ENCODE results near the gene RAB31. TPM values are rescaled to one million over a fixed set of nuclear protein-coding genes. Genes with fewer than 3 reads are reported as not detected.

RAB31 gene
- total RNA-seq, 4 donors from 2014 or later: 13.1 to 18.4 (median 16.9) TPM

DNA sequence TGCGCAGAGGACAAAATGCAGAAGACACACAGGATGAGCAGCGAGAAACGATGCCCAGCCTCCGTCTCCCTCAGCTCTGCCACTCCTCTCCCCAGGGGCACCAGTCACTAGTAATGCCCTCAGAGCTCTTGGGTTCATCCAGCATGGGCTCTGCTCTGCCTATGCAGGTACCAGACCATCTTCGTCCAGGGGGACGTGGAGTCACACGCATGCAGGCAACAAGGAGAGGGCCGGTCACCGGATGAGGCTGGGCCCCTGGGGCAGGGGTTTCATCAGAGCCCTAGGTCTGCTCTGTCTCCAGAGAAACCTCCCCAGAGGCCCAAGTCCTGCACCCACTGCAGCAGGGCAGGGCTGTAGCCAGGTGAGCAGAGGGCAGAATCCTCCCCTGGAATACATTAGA lies 23.9 kb downstream of the RAB31 start:
- H3K4me3 ChIP-seq: no peak overlapping the region
- DNase-seq: no peak
- WGBS, 2 donors (ENCODE audit: low coverage in 1 of 2): 71 to 80% methylated on average over 4 to 9 of the region's 9 CpGs
- H3K36me3 ChIP-seq: no peaks in the 10 kb centered on the region
- no peaks in the 10 kb centered on the region for H3K27me3 ChIP-seq
- H3K4me1 ChIP-seq: peaks cover 0 to 6% (median 4%) of the 10 kb centered on the region in 4 donors
- H3K27ac ChIP-seq: no peak overlapping the region
- intact Hi-C loops (cut with DNase I; ENCODE audit: low total_unique reads): no loop called here
- H3K9me3 ChIP-seq: no peaks in the 10 kb centered on the region
- TF ChIP-seq POLR2AphosphoS5 (IDR thresholded peaks at IDR 0.05): no peak
- no peak for TF ChIP-seq EP300 (IDR thresholded peaks at IDR 0.05; ENCODE audit: low read depth)
- TF ChIP-seq POLR2A (IDR thresholded peaks at IDR 0.05): no peak
- in situ Hi-C loops (cut with MboI; ENCODE audit: low pct_ligation_motif_present in 1 of 4, low pct_unique_long_range_greater_than_20kb in 1 of 4, low sequenced_read_pairs in 3 of 4): no loop called here

DNA sequence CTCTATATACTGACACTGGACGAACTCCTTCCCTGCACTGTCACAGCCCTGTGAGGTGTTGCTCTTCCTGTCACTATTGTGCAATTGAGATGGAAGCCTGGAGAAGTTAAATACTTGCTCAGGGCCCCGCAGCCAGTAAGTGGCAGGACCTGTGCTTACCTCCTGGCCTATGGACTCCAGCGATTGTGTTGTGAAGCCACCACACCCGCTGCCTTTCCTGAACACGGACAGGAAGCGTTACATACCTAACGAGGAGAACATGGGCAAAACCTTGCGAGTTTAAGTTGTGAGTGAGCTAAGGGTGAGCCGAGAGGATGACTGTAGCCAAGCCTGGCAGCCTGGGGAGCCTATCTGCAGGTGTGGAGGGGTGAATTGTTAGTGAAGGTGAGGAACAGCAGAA lies 26.1 kb downstream of the RAB31 start:
- H3K27me3 ChIP-seq: no peaks in the 10 kb centered on the region
- no peaks in the 10 kb centered on the region for H3K36me3 ChIP-seq
- intact Hi-C loops (cut with DNase I; ENCODE audit: low total_unique reads) (no loop called here), in situ Hi-C loops (cut with MboI; ENCODE audit: low pct_ligation_motif_present in 1 of 4, low pct_unique_long_range_greater_than_20kb in 1 of 4, low sequenced_read_pairs in 3 of 4) (no loop called here)
- H3K9me3 ChIP-seq: no peaks in the 10 kb centered on the region
- H3K27ac ChIP-seq: no peak overlapping the region
- TF ChIP-seq POLR2A (IDR thresholded peaks at IDR 0.05): no peak
- TF ChIP-seq EP300 (IDR thresholded peaks at IDR 0.05; ENCODE audit: low read depth): no peak
- TF ChIP-seq, protein P1, sequence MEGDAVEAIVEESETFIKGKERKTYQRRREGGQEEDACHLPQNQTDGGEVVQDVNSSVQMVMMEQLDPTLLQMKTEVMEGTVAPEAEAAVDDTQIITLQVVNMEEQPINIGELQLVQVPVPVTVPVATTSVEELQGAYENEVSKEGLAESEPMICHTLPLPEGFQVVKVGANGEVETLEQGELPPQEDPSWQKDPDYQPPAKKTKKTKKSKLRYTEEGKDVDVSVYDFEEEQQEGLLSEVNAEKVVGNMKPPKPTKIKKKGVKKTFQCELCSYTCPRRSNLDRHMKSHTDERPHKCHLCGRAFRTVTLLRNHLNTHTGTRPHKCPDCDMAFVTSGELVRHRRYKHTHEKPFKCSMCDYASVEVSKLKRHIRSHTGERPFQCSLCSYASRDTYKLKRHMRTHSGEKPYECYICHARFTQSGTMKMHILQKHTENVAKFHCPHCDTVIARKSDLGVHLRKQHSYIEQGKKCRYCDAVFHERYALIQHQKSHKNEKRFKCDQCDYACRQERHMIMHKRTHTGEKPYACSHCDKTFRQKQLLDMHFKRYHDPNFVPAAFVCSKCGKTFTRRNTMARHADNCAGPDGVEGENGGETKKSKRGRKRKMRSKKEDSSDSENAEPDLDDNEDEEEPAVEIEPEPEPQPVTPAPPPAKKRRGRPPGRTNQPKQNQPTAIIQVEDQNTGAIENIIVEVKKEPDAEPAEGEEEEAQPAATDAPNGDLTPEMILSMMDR (IDR thresholded peaks at IDR 0.05): no peak
- no peak for TF ChIP-seq POLR2AphosphoS5 (IDR thresholded peaks at IDR 0.05)
- 65% methylated on average over 9 of the region's 9 CpGs; no CpG with 5 or more reads in 1 of the 2 donors for WGBS, 2 donors (ENCODE audit: low coverage in 1 of 2)
- peak; percentile 45 for DNase-seq
- H3K4me1 ChIP-seq: peaks cover 4 to 15% (median 9%) of the 10 kb centered on the region in 4 donors
- H3K4me3 ChIP-seq: no peak overlapping the region

DNA sequence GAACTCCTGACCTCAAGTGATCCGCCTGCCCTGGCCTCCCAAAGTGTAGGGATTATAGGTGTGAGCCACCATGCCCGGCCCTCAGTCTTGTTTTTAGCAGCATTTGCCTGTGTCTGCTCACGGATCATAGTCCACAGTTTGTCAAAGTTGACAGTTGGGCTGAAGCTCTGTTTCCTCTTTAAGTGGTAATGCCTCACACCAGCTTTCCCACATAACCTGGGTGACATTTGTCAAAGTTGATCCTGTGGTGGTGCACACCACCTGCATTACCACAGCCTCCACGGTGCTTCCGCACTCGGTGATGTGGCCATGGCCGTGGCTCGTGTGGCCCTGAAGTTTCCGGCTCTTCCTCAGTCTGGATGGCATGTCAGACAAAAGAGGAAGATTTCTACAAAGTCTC lies 27.1 kb downstream of the RAB31 start:
- H3K9me3 ChIP-seq: no peaks in the 10 kb centered on the region
- no peak overlapping the region for H3K27ac ChIP-seq
- no peak overlapping the region for H3K4me3 ChIP-seq
- in situ Hi-C loops (cut with MboI; ENCODE audit: low pct_ligation_motif_present in 1 of 4, low pct_unique_long_range_greater_than_20kb in 1 of 4, low sequenced_read_pairs in 3 of 4) (no loop called here), intact Hi-C loops (cut with DNase I; ENCODE audit: low total_unique reads) (no loop called here)
- no peak for DNase-seq
- TF ChIP-seq POLR2AphosphoS5 (IDR thresholded peaks at IDR 0.05) (no peak), POLR2A (IDR thresholded peaks at IDR 0.05) (no peak), EP300 (IDR thresholded peaks at IDR 0.05; ENCODE audit: low read depth) (no peak)
- TF ChIP-seq, protein P1 (IDR thresholded peaks at IDR 0.05): no peak
- H3K27me3 ChIP-seq: no peaks in the 10 kb centered on the region
- WGBS, 2 donors (ENCODE audit: low coverage in 1 of 2): 93 to 100% methylated on average over 4 to 9 of the region's 9 CpGs
- H3K4me1 ChIP-seq: peaks cover 4 to 15% (median 9%) of the 10 kb centered on the region in 4 donors
- no peaks in the 10 kb centered on the region for H3K36me3 ChIP-seq

GRCh38 chr18:9735879-9736278 lies 27.8 kb downstream of the RAB31 start:
- TF ChIP-seq, protein P1 (IDR thresholded peaks at IDR 0.05): no peak
- TF ChIP-seq EP300 (IDR thresholded peaks at IDR 0.05; ENCODE audit: low read depth) (no peak), POLR2AphosphoS5 (IDR thresholded peaks at IDR 0.05) (no peak), POLR2A (IDR thresholded peaks at IDR 0.05) (no peak)
- intact Hi-C loops (cut with DNase I; ENCODE audit: low total_unique reads) (no loop called here), in situ Hi-C loops (cut with MboI; ENCODE audit: low pct_ligation_motif_present in 1 of 4, low pct_unique_long_range_greater_than_20kb in 1 of 4, low sequenced_read_pairs in 3 of 4) (no loop called here)
- Histone ChIP-seq H3K4me1 (peaks cover 4 to 15% (median 9%) of the 10 kb centered on the region in 4 donors), H3K27me3 (no peaks in the 10 kb centered on the region), H3K9me3 (no peaks in the 10 kb centered on the region), H3K27ac (no peak overlapping the region), H3K4me3 (no peak overlapping the region), H3K36me3 (no peaks in the 10 kb centered on the region)
- WGBS, 2 donors (ENCODE audit: low coverage in 1 of 2): 71% methylated on average over 4 of the region's 4 CpGs; no CpG with 5 or more reads in 1 of the 2 donors
- DNase-seq: no peak

- Histone ChIP-seq H3K27me3 (no peaks in the 10 kb centered on the region), H3K36me3 (no peaks in the 10 kb centered on the region), H3K27ac (no peak overlapping the region), H3K4me1 (peaks cover 4 to 15% (median 9%) of the 10 kb centered on the region in 4 donors), H3K9me3 (no peaks in the 10 kb centered on the region), H3K4me3 (no peak overlapping the region)
- WGBS, 2 donors (ENCODE audit: low coverage in 1 of 2): 45 to 77% methylated on average over 4 of the region's 4 CpGs
- in situ Hi-C loops (cut with MboI; ENCODE audit: low pct_ligation_motif_present in 1 of 4, low pct_unique_long_range_greater_than_20kb in 1 of 4, low sequenced_read_pairs in 3 of 4) (no loop called here), intact Hi-C loops (cut with DNase I; ENCODE audit: low total_unique reads) (no loop called here)
- DNase-seq: no peak
- TF ChIP-seq, protein P1 (IDR thresholded peaks at IDR 0.05): no peak
- TF ChIP-seq EP300 (IDR thresholded peaks at IDR 0.05; ENCODE audit: low read depth) (no peak), POLR2A (IDR thresholded peaks at IDR 0.05) (no peak), POLR2AphosphoS5 (IDR thresholded peaks at IDR 0.05) (no peak)
Measured at GRCh38 chr18:9736286-9736835, 28.3 kb downstream of the RAB31 start.
